Fibroblast of peridontal ligament (primary cell): ENCODE data around the gene IQSEC1.

Experiments
- DNase-seq: peaks from one replicate; pipeline ENCODE4 v3.0.0-alpha.2; 2010; ENCODE audit errors: extremely low read depth

The IQSEC1 gene

GRCh38 chr3:12908136-12908730, 165.0 kb downstream of the IQSEC1 start:
- no peak for DNase-seq

- no peak for DNase-seq
Observed at GRCh38 chr3:12907729-12908128, 165.5 kb downstream of the IQSEC1 start.

GRCh38 chr3:12907296-12907695, 165.9 kb downstream of the IQSEC1 start:
- no peak for DNase-seq

- no peak for DNase-seq
Observed at GRCh38 chr3:12906916-12907290, 166.3 kb downstream of the IQSEC1 start.

DNA sequence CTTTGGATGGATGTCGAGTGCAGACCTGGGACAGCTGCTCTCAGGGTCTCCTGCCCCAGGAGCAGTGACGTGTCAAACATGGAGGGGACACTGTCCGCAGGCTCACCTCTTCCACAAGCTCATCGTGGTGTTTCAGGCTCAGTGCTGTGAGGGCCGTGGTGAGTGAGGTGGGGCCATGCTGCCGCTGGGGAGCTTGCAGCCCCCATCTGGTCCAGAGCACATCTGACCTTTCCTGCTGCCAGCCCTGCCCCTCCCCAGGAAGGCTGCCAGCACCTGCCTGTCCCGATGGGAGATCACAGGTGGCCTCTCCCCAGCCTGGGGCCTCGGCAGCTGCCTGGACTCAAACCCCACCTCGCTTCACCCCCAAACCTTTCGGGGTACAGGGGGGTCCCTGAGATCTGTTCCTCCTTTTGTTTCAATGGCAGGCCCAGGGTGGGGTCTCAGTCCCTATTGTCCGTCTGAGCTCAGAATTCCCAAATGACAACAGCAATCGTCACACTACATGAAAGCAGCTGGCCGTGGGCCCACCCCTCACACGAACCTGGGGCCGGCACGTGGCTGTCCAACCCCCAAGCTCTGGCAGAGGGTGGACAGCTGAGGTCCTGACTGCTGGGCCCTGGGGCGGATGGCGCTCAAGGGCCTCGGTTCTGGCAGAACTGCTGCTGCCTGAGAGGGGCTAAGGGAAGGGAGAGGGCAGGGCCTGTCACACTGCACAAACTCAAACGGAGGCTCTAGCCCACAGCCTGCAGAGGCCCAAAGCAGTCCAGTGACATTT, 166.9 kb downstream of the IQSEC1 start:
- no peak for DNase-seq

- no peak for DNase-seq
Observed at GRCh38 chr3:12905316-12906071, 167.7 kb downstream of the IQSEC1 start.

DNA sequence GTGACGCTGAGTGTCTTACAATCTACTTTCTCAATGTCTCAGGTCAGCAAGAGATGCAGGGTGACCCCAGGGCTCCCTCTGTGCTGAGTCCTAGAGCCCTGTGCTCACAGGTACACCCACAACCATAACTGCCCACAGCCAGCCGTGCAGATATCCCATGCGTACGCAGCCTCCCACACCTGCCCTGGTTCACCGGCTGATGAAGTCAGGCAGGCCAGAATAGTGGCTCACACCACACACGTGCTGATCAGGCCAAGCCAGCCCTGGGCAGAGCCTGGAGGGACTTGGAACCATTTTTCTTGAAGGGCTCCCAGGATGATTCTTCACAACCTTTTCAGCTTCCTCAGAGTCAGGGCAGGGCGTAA, 168.3 kb downstream of the IQSEC1 start:
- no peak for DNase-seq

DNA sequence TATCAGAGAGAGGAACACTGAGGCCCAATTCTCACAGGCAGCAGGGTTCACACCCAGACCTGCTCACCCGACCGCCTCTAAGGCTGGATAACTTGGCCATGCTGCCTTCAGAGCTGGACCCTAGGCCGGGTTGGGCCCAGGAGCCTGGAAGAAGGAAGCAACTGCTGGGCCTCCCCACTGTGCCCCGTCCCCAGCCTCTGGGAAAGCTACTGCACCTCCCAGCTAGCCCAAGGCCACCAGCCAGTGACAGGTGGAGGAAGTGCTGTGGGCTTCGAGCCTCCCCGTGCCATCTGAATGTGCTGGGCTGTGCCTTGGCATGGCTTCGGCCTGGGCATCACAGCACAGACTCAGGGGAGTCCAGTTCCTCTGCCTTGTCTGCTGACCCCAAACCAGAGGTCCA, 169.3 kb downstream of the IQSEC1 start:
- no peak for DNase-seq

DNA sequence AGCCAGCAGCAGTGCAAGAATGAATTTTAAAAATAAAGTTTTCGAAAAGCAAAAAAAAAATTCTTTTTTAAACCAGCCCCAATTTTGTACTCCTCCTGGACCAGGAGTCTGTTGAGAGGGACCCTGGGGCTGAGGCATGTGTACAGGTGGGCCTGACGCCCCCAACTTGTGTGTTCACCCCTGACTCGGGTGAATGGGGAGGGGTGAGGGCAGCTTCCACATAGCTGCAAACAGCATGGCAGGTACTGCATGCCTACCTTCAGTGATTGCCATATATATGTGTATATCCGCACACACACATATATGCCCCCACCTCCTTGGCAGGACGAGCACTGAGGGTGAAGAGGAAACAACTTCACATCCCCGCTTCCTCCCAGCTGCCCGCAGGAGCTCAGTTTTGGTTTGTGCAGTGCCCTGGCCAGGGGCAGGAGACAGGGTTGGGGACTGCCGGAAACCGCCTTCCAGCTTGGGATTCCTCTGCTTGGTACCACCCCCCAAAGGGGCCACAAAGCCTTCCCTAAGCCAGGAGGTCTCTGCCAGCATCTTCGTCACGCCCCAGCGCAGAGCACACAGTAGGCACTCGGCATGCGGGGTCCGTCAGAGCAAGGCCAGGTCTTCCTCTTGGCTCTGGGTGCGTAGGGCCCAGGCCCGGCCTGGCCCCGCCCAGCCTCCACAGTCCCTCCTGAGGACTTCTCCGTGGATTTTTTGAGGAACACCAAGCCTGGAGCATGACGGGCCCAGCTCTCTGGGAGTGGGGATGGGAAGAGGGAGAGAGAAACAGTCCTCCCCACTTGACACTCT, 170.0 kb downstream of the IQSEC1 start:
- DNase-seq, result no peak

GRCh38 chr3:12902181-12902999, 170.8 kb downstream of the IQSEC1 start:
- DNase-seq, result no peak

- no peak for DNase-seq
Observed at GRCh38 chr3:12901623-12902045, 171.6 kb downstream of the IQSEC1 start.

DNA sequence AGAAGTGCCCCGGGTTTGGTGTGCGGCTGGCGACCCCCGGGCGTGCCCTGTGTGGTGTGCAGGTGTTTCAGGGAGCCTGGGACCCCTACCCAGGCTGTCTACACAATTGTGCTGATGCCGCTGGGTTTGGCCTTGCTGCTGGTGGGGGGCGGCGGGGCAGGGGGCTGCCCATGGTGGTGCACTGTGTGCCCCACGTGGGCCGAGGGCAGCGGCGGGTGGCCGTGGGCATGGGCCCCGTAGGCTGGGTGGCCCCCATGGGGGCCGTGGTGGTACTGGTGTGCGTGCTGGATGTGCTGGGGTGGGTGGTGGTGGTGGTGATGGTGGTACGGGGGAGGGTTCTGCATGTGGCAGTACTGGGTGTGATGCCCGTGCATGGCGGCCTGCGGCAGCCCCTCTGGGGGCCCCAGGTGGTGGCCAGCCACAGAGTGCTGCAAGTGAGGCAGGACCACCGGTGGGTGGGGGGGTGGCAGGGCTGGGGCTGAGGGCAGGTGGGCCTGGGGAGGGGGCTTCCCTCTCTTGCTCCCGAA, 172.3 kb downstream of the IQSEC1 start:
- no peak for DNase-seq

DNA sequence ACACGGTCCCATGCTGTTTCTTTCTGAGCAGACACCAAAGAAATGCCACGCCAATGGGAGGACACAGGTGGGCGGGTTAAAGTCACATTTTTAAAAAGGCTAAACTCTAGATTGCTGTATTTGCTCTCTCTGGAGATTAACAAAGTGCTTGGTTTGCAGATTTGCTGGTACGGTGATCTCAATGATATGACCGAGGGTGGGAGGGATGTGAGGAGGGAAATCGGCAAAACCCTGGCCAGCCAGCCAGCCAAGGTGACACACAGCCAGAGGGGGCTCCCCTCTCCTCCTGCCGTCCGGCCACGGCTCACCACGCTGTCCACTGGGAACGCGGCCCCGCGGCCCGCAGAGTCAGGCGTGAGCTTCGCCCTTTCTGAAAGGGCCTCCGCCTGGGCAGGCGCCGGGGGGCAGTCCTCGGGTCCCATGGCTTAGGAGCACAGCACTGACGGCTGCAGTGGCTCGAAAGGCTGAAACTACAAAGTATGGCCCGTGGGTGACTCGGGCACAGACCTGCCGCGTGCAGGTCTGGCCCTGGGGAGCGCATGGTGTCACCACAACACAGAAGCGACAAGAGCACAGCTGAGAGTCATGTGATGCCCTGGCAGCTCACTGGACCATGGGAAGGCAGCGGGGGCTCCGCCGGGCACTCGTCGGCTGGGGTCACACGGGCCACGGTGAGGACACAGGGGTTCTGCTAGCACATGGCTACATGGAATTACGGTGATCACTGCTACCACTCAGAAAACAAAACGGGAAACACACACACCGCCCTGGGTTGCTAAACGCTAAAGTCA, 174.1 kb downstream of the IQSEC1 start:
- DNase-seq, result no peak

GRCh38 chr3:12898290-12898964, 174.8 kb downstream of the IQSEC1 start:
- DNase-seq, result no peak

GRCh38 chr3:12897381-12898289, 175.6 kb downstream of the IQSEC1 start:
- DNase-seq, result no peak

DNA sequence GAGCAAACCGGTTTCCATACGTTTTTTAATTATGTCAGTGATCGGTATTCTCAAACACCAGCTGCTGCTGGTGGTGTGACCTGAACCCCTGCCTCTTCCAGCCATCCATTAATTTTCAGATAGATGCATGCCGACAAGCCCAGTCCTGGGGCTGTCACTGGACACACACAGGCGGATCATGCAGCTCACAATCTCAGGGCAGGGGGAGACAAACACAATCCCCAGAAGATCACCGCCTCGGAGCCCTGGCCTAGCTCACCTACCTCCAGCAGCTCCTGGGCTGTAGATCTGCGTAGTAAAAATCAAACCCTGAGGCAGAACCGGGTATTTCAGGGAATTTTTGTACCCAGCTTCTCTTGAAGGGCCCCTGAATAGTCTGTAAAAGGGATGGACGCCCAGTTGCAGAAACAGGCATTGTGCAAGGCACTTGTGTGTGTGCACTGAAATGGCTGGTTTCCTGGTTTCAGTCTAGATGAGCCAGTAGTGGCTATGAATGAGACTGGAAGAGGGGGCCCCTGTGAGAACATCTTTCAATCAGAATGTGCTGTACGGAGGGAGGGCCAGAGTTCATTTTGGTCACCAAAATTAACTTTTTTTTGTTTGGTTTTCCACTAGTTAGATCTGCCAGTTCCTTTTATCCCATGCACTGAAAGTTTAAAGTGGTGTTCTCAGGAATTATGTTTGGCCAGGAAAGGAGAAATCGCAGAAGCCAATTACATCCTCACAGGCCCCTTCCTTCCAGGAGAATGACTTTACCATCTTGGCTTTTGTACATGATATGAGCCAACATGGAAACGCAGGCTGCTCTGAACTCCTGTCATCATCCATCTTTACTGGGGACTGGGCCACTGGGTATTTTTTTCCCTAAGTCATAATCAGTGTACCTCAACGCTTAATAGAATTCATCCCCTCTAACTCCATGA, 176.9 kb downstream of the IQSEC1 start:
- no peak for DNase-seq

- no peak for DNase-seq
Observed at GRCh38 chr3:12895391-12896062, 177.7 kb downstream of the IQSEC1 start.
